ENCODE measurements around the gene SSRP1.

DNA sequence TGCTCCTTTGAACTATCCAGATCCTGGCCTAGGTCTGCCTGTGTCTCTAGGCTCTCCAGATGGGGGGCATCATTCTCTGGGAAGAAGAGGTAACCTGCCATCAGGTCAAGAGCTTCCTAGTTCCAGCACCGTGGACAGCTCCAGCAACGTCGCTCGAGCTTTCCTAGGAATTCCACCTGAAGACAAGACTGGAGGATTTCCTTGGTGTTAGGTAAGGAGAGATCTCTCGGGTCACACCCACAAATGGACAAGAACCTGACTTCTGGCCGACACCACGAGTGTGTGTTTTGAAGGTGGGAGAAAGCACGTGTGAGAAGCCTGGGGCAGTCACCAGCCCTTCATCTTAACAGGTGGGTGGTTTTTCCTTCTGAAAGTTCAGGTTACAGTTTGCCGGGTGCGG lies 44.0 kb upstream of the SSRP1 start:
- TF ChIP-seq STAT1 (IDR thresholded peaks at IDR 0.05; ENCODE audit: unreplicated experiment) (no peak), ZNF462 (CRISPR knock-in tag; IDR thresholded peaks at IDR 0.05) (peak; percentile 78)
- TF ChIP-seq, protein P1, sequence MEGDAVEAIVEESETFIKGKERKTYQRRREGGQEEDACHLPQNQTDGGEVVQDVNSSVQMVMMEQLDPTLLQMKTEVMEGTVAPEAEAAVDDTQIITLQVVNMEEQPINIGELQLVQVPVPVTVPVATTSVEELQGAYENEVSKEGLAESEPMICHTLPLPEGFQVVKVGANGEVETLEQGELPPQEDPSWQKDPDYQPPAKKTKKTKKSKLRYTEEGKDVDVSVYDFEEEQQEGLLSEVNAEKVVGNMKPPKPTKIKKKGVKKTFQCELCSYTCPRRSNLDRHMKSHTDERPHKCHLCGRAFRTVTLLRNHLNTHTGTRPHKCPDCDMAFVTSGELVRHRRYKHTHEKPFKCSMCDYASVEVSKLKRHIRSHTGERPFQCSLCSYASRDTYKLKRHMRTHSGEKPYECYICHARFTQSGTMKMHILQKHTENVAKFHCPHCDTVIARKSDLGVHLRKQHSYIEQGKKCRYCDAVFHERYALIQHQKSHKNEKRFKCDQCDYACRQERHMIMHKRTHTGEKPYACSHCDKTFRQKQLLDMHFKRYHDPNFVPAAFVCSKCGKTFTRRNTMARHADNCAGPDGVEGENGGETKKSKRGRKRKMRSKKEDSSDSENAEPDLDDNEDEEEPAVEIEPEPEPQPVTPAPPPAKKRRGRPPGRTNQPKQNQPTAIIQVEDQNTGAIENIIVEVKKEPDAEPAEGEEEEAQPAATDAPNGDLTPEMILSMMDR (conservative IDR thresholded peaks at IDR 0.05; ENCODE audit: low read depth in 2 of 2): 0 out of 4 replicates have a peak, but pooled peaks of 1 of the 2 experiments have one; percentile 9
